GM21526 (cell line): ENCODE measurements around the gene KCNJ12.

Experiments used
- ATAC-seq: cut with Tn5 transposase; IDR thresholded peaks from one replicate; pipeline ENCODE4 v1.9.1; 2021; ENCODE audit warnings: moderate library complexity; ENCODE audit not compliant: unreplicated experiment, low FRiP score

The KCNJ12 gene

GRCh38 chr17:21363776-21364642 lies 12.1 kb upstream of the KCNJ12 start:
- no peak for ATAC-seq

- no peak for ATAC-seq
These were observed 11.1 kb upstream of the KCNJ12 start for GRCh38 chr17:21365016-21365415.

GRCh38 chr17:21368545-21369246 lies 7.5 kb upstream of the KCNJ12 start:
- no peak for ATAC-seq

GRCh38 chr17:21369395-21369794 lies 6.8 kb upstream of the KCNJ12 start:
- ATAC-seq, result no peak

GRCh38 chr17:21370430-21370829 lies 5.7 kb upstream of the KCNJ12 start:
- ATAC-seq, result no peak

- no peak for ATAC-seq
These were observed 4.6 kb upstream of the KCNJ12 start for GRCh38 chr17:21371511-21372081.

- ATAC-seq, result no peak
These were observed 3.8 kb upstream of the KCNJ12 start for GRCh38 chr17:21372256-21372954.

GRCh38 chr17:21373036-21373435 lies 3.1 kb upstream of the KCNJ12 start:
- no peak for ATAC-seq

GRCh38 chr17:21373696-21374440 lies 2.3 kb upstream of the KCNJ12 start:
- no peak for ATAC-seq

GRCh38 chr17:21374441-21375161 lies 1.6 kb upstream of the KCNJ12 start:
- no peak for ATAC-seq

GRCh38 chr17:21375162-21375560 lies 996 bp upstream of the KCNJ12 start:
- no peak for ATAC-seq

- ATAC-seq, result no peak
These were observed 438 bp upstream of the KCNJ12 start for GRCh38 chr17:21375757-21376080.

- ATAC-seq, result no peak
These were observed 868 bp downstream of the KCNJ12 start for GRCh38 chr17:21376759-21377690.

- ATAC-seq, result no peak
These were observed 1.7 kb downstream of the KCNJ12 start for GRCh38 chr17:21377705-21378396.

- ATAC-seq, result no peak
These were observed 2.4 kb downstream of the KCNJ12 start for GRCh38 chr17:21378553-21378952.

- ATAC-seq, result no peak
These were observed 3.0 kb downstream of the KCNJ12 start for GRCh38 chr17:21379080-21379711.

GRCh38 chr17:21380659-21381058 lies 4.5 kb downstream of the KCNJ12 start:
- ATAC-seq, result no peak
